Left cardiac atrium (tissue), 4 donors: Measurements from ENCODE around the gene RRAGD. TPM values are rescaled to one million over a fixed set of nuclear protein-coding genes. Genes with fewer than 3 reads are reported as not detected.

Source experiments
- ATAC-seq, 2 donors: fragments of 200-7000 bp; cut with Tn5 transposase; one replicate each; pipeline ENCODE4 v1.9.1; 2020; ENCODE audit warnings: mild to moderate bottlenecking in 2 of 2, moderate library complexity in 2 of 2
- DNase-seq: peaks from one replicate; pipeline ENCODE4 v3.0.0-alpha.2; 2020
- intact Hi-C, 2 donors: fragments of 100-400 bp; cut with DNase I; formaldehyde crosslinking; loops; one replicate each; pipeline versions ENCODE4 v1.14.1 to v1.15.1; 2022 to 2023
- total RNA-seq, 2 donors: library from RNA; stranded (reverse); fragmentation: NEBNext Ultra II Directional; extraction: Animal tissue kit (Norgen Biotek cat#: 25700); gene quantifications; one replicate each; pipeline ENCODE4 v1.2.1, GENCODE V29; 2021
- donor health status: DM: no; HTN: yes; CAD: no.
- donor health status: DM: no; HTN: yes; CAD: no; lungs with severe emphysema.
- donor health status: DM: yes; HTN: yes; CAD: no.
- donor health status: Dilated cardiomyopathy.

The RRAGD gene
- total RNA-seq, 2 donors from 2014 or later, result 89.5 to 99.6 TPM

DNA sequence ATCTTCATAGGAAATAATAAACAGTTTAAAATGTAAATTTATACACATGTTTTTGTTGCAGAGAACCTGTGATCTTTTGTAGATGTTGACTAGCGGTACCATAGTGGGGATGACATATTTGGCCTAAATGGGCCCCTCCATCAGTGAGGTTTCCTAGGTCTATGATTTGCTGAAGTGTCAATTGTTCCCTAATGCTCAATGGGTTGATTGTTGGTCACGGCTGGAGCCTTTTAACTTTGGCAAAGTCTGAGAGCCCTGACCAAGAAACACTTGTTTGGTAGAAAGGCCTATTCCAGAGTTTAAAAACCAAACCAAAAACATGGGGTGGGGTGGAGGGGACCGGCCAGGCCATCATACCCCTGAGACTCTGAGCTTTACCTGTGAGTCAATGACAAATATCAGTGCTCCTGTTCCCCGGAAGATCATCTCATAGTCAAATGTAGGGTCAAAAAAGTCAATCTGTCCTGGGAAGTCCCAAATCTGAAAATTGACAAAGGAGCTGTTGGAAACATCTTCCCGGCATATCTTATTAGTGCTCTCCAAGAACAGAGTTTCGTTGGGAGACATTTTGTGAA lies 25.1 kb downstream of the RRAGD start:
- intact Hi-C loops, result no loop called here
- DNase-seq (no peak), ATAC-seq (no peak)

GRCh38 chr6:89385846-89386245 lies 26.2 kb downstream of the RRAGD start:
- DNase-seq (no peak), ATAC-seq (no peak)
- intact Hi-C loops, result no loop called here

DNA sequence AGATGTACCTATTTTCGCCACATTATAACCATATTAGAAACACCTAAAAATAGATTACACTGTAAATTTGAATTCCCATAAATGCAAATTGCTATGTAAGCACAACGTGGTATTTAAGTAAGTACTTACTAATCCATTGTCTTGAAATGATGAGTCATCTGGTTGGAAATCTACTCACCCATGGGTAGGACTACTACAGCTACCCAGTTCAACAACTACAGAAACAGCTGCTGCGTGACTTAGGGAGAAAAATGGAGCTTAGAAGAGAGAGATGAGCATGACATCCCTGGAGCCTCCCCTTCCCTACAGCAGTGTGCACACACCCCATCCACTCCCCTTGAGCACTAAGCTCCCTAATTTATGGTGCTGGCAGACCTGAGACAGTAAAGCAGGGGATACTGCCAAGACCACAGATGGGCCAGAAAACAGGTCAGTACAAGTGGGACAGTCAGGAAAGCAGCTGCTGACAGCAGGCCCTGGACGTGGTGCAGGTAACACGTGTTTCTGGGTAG lies 26.9 kb downstream of the RRAGD start:
- intact Hi-C loops, result no loop called here
- ATAC-seq, result peak; percentile 23 to 34

GRCh38 chr6:89381031-89381430 lies 31.0 kb downstream of the RRAGD start:
- intact Hi-C loops, result no loop called here
- DNase-seq (no peak), ATAC-seq (no peak)

More for the DNA sequence above, 26.9 kb downstream of the RRAGD start:
- DNase-seq, result no peak

DNA sequence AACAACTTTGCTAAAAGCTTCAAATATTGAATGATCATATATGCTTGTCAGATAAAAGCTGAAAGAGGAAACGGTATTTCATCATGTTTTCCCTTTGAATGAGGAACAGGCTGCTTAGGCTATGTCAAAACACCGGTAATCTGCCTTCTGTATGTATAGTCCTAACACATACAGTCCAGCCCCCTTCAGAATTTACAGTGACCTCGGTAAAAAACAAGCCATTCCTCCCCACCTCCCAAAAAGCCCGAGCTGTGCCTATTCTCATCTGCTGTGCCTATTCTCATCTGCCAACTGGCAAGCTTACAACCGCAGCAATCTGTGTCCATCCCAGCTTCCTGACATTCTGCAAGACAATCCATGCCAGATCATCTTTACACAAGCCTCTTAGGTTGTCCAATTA lies 32.8 kb downstream of the RRAGD start:
- ATAC-seq (peak; percentile 62 to 82), DNase-seq (no peak)
- intact Hi-C loops, result no loop called here

DNA sequence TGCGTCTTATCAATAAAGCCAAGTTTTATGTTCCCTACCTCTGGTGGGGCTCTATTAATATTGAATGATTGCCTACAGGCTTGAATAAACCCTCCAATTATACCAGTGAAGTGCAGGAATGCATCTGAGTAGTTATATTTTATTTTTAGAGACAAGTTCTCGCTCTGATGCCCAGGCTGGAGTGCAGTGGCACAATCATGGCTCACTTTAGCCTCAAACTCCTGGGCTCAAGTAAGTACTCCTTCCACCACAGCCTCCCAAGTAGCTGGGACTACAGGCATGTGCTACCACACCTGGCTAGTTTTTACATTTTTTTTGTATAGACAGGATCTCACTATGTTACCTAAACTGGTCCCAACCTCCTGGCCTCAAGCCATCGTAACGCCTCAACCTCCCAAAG lies 33.4 kb downstream of the RRAGD start:
- DNase-seq (no peak), ATAC-seq (peak in 1 of 2 donors; percentile 12)
- intact Hi-C loops, result no loop called here

- ATAC-seq, result peak; percentile 34 to 48
- intact Hi-C loops, result no loop called here
- DNase-seq, result no peak
Observed at GRCh38 chr6:89375427-89376267, 36.4 kb downstream of the RRAGD start.

DNA sequence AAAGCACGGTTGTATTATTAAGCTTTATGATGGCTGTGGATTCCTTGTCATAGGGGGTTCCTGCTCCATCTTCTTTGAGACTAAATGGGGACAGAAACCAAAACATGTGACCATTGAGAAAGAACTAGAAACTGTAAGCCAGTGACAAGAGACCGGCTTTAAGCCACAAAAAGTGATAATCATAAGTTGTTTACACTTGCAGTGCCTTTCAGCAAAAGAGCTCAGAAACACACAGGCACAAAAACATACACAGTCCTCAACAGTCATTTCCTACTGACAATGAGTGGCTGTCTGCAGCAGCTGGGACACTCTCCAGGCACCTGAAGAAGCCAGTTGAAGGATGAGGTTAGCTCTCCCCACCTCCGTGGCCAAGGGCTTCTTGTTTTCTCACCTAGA lies 39.6 kb downstream of the RRAGD start:
- ATAC-seq, result no peak
- DNase-seq, result no peak
- intact Hi-C loops, result loop anchor here in 1 of 2 donors (5.0 kb wide), 1 partner anchor 40 kb away; the partner anchor contains the start of gene RRAGD

GRCh38 chr6:89371849-89372505 lies 40.1 kb downstream of the RRAGD start:
- intact Hi-C loops, result loop anchor here in 1 of 2 donors (1.0 to 5.0 kb wide), 2 partner anchors 40 to 61 kb away; partner anchors contain the start of gene RRAGD
- peak; percentile 80 for DNase-seq
- peak; percentile 88 to 93 for ATAC-seq

DNA sequence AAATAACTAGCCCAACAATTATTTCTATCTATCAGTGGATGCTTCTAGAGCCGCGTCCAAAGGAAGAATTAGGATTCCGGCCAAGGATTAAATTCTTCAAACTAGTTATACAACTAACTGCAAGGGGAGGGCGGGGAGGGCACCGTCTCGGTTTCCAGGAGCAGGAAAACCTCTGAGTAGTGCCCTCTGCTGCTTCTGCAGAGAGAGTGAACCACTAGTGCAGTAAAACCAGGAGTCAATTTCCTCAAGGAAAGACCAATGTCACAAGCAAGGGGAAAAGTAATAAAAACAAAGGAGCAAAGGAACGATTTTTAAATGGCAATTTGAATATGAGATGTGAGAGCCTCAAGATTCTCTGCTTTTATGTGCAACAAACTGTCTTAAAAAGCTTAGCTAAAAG lies 43.1 kb downstream of the RRAGD start:
- ATAC-seq, result peak; percentile 79 to 84
- peak; percentile 69 for DNase-seq
- intact Hi-C loops, result loop anchor here in 1 of 2 donors (10.0 kb wide), 1 partner anchor 384 kb away; no protein-coding TSS in a partner anchor

GRCh38 chr6:89368107-89368506 lies 44.0 kb downstream of the RRAGD start:
- peak; percentile 39 to 74 for ATAC-seq
- peak; percentile 66 for DNase-seq
- intact Hi-C loops, result loop anchor here in 1 of 2 donors (10.0 kb wide), 1 partner anchor 383 kb away; no protein-coding TSS in a partner anchor

GRCh38 chr6:89364586-89364985 lies 47.5 kb downstream of the RRAGD start:
- intact Hi-C loops, result loop anchor here in 1 of 2 donors (2.0 to 10.0 kb wide), 2 partner anchors 52 to 380 kb away; no protein-coding TSS in a partner anchor
- DNase-seq (no peak), ATAC-seq (no peak)

GRCh38 chr6:89361171-89361570 lies 50.9 kb downstream of the RRAGD start:
- ATAC-seq (no peak), DNase-seq (no peak)
- intact Hi-C loops, result loop anchor here in 1 of 2 donors (10.0 kb wide), 1 partner anchor 376 kb away; no protein-coding TSS in a partner anchor

GRCh38 chr6:89360415-89360999 lies 51.6 kb downstream of the RRAGD start:
- intact Hi-C loops, result loop anchor here in 1 of 2 donors (10.0 kb wide), 1 partner anchor 376 kb away; no protein-coding TSS in a partner anchor
- no peak for DNase-seq
- no peak for ATAC-seq

GRCh38 chr6:89359561-89359960 lies 52.5 kb downstream of the RRAGD start:
- DNase-seq (no peak), ATAC-seq (no peak)
- intact Hi-C loops, result no loop called here

- intact Hi-C loops, result no loop called here
- DNase-seq, result no peak
Observed at GRCh38 chr6:89357390-89357789, 54.7 kb downstream of the RRAGD start.

GRCh38 chr6:89356642-89357170 lies 55.4 kb downstream of the RRAGD start:
- ATAC-seq (no peak), DNase-seq (no peak)
- intact Hi-C loops, result no loop called here

More at GRCh38 chr6:89357390-89357789, 54.7 kb downstream of the RRAGD start:
- ATAC-seq, result no peak

DNA sequence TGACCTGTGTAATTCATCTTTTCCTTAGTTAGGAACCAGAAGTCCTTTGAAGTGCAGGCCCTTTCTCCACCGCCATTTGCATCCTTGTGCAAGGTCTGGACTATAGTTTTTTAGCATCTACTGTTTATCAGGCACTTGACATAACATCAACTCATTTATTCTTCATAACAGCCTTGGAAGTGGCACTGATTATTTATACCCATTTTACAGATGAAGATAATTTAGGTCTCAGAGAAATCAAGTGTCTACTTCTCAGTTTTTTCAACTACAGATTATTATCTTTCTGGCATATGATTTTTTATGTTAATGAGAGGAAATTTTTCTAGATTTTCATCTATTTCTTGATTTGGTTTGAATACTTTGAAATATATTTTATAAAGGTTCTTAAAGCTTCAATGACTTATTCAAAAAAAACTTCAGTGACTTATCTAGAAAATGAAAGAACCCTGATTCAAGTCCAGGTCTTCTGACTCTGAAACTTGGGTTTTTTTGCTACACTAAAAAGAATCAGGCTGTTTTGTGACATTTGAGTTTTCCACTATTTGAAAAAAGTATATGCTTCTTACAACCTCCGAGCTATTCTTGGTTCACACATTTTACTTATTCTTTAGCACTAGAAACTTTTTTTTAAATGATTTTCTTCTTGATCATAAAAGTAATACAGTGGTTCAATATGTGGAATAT lies 56.4 kb downstream of the RRAGD start:
- no peak for DNase-seq
- ATAC-seq, result no peak
- intact Hi-C loops, result no loop called here
